GM23248 (cell line): ENCODE data around the gene LIMA1. TPM values are rescaled to one million over a fixed set of nuclear protein-coding genes. Genes with fewer than 3 reads are reported as not detected.
"Not testable (repeated sequence)": the region's sequence is repeated elsewhere in the genome, so short reads cannot be mapped to it uniquely, and the experiment has no call there.

ENCODE experiments used
- DNase-seq: peaks from one replicate; pipeline ENCODE4 v3.0.0-alpha.2; 2015
- H2AFZ ChIP-seq: fragments of 200-600 bp; sonication (generic); 2 replicates; pipeline ENCODE4 v1.6.1; 2016; ENCODE audit warnings: antibody characterized with exemption
- H3F3A ChIP-seq: fragments of 200-600 bp; sonication (generic); 2 replicates; pipeline ENCODE4 v1.6.1; 2016; ENCODE audit warnings: mild to moderate bottlenecking, antibody characterized with exemption, mixed run types; ENCODE audit not compliant: insufficient read depth
- H3K27ac ChIP-seq: fragments of 200-600 bp; sonication (generic); 2 replicates; pipeline ENCODE4 v1.5.1; 2016; ENCODE audit warnings: mild to moderate bottlenecking
- H3K27me3 ChIP-seq: fragments of 200-600 bp; sonication (generic); replicated peaks from 2 replicates; pipeline ENCODE4 v1.6.1; 2016; ENCODE audit warnings: mild to moderate bottlenecking; ENCODE audit not compliant: insufficient read depth
- H3K36me3 ChIP-seq: fragments of 200-600 bp; sonication (generic); 2 replicates; pipeline ENCODE4 v1.6.1; 2016; ENCODE audit warnings: low read depth, mild to moderate bottlenecking
- H3K4me1 ChIP-seq: fragments of 200-600 bp; sonication (generic); 2 replicates; pipeline ENCODE4 v1.6.1; 2016; ENCODE audit warnings: mild to moderate bottlenecking; ENCODE audit not compliant: insufficient read depth
- H3K4me2 ChIP-seq: fragments of 200-600 bp; sonication (generic); one replicate; pipeline ENCODE4 v1.6.1; 2016; ENCODE audit warnings: mild to moderate bottlenecking; ENCODE audit not compliant: unreplicated experiment
- H3K4me3 ChIP-seq: fragments of 200-600 bp; sonication (generic); 2 replicates; pipeline ENCODE4 v1.5.1; 2016; ENCODE audit warnings: mild to moderate bottlenecking
- H3K79me2 ChIP-seq: fragments of 200-600 bp; sonication (generic); 2 replicates; pipeline ENCODE4 v1.6.1; 2016; ENCODE audit warnings: mild to moderate bottlenecking; ENCODE audit not compliant: insufficient read depth
- H3K9ac ChIP-seq: fragments of 200-600 bp; sonication (generic); 2 replicates; pipeline ENCODE4 v1.6.1; 2016; ENCODE audit warnings: mild to moderate bottlenecking
- H3K9me2 ChIP-seq: fragments of 200-600 bp; sonication (generic); 2 replicates; pipeline ENCODE4 v1.6.1; 2016; ENCODE audit warnings: mixed run types, mild to moderate bottlenecking, moderate library complexity; ENCODE audit not compliant: insufficient read depth
- H3K9me3 ChIP-seq: fragments of 200-600 bp; sonication (generic); one replicate; pipeline ENCODE4 v1.6.1; 2017; ENCODE audit warnings: low read depth
- H4K20me1 ChIP-seq: fragments of 200-600 bp; sonication (generic); 2 replicates; pipeline ENCODE4 v1.6.0; 2016; ENCODE audit not compliant: insufficient read depth
- EZH2 ChIP-seq: fragments of 200-600 bp; sonication (generic); IDR thresholded peaks from 2 replicates; pipeline ENCODE4 v1.6.1; 2018; ENCODE audit warnings: antibody characterized with exemption, mild to moderate bottlenecking; ENCODE audit not compliant: insufficient read depth, poor library complexity, severe bottlenecking
- EZH2phosphoT487 ChIP-seq: fragments of 200-600 bp; sonication (generic); IDR thresholded peaks from 2 replicates; pipeline ENCODE4 v1.6.1; 2018; ENCODE audit warnings: antibody characterized with exemption, moderate library complexity, mild to moderate bottlenecking, low read depth; ENCODE audit not compliant: insufficient read depth
- WGBS, 2 experiments: methylation state at CpG; one replicate each; pipeline ENCODE4 v1.1.6; 2015 to 2017; ENCODE audit warnings: low lambda C conversion rate in 2 of 2, low coverage in 1 of 2; ENCODE audit errors: missing lambda C conversion rate in 2 of 2; 5-methylcytosine and 5-hydroxymethylcytosine counted together
- in situ Hi-C: fragments of 300-500 bp; cut with MboI; formaldehyde crosslinking; loops from 2 replicates; pipeline ENCODE4 v1.15.0; 2020
- polyA plus RNA-seq: library from polyadenylated mRNA; unstranded; fragments of >200 nt; fragmentation: Nextera tagmentation; extraction: Ambion mirVana; gene quantifications from 2 replicates; pipeline ENCODE4 v1.2.1, GENCODE V29; 2016
- total RNA-seq: library from RNA; depleted of rRNA; stranded (reverse); fragments of >200 nt; shearing (Covaris generic); gene quantifications from 2 replicates; pipeline ENCODE4 v1.2.3, GENCODE V29; 2014

LIMA1 gene
- total and polyA plus RNA-seq, 2 experiments from 2014 or later: 180 to 256 TPM

DNA sequence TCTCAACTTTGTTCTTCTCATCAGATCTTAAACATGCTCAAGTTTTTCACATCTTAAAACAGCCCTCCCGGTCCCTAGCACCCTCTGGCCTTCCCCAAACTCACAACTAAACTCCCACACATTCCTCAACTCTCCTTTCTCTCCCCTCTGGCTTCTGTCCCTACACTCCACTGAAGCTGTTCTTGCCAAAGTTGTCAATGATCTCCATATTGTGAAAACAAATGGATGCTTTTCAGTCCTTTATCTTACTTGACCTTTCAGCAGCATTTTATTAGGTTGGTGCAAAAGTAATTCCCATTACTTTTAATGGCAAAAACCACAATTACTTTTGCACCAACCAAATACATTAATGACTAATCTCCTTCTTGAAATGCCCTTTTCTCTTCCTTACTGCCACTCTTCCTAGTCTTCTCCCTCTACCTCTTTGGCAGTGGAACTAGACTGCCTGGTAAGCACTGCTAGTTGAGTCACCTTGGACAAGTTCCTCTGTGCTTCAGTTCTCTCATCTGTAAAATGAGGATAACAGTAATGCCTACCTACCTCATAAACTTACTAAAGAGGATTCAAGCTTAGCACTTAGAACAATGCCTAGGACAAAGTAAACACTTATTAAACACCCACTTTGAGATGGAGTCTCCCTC is 132.2 kb downstream of the LIMA1 start:
- peaks cover 16% of the 10 kb centered on the region; the same call in 1 of the 2 replicates for H3F3A ChIP-seq
- H3K27ac ChIP-seq: no peak overlapping the region
- TF ChIP-seq EZH2phosphoT487: no peak
- no peak for TF ChIP-seq EZH2
- 91 to 95% methylated on average over 1 of the region's 1 CpG for WGBS, 2 experiments
- no peak overlapping the region for H3K9ac ChIP-seq
- no peak overlapping the region for H3K4me2 ChIP-seq
- no peak overlapping the region for H2AFZ ChIP-seq
- no peaks in the 10 kb centered on the region for H3K36me3 ChIP-seq
- H3K4me1 ChIP-seq: peaks cover 9% of the 10 kb centered on the region
- H3K27me3 ChIP-seq: no peaks in the 10 kb centered on the region
- H4K20me1 ChIP-seq: peaks cover 3% of the 10 kb centered on the region; the same call in 1 of the 2 replicates
- DNase-seq: peak; percentile 52
- no peaks in the 10 kb centered on the region for H3K9me2 ChIP-seq
- in situ Hi-C loops: no loop called here
- H3K9me3 ChIP-seq: no peaks in the 10 kb centered on the region
- peaks cover 98% of the 10 kb centered on the region for H3K79me2 ChIP-seq
- no peak overlapping the region for H3K4me3 ChIP-seq

DNA sequence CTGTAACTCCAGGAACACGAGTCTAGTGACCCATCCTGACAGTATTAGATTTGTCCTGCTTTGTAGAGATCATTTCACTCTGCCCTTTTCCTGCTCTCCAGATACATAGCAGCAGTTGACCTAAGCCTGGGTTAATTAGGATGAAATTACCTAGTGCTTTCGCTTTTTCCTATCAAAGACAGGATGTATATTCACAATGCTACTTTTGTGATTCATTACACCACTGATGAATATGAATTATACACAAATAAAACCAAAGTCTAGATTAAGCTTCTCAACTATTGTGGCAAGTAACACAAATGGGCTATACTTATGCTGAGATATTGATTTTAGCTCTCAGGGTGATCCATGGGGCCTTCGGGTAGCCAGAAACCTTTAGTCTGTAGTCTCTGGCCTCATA is 134.0 kb downstream of the LIMA1 start:
- TF ChIP-seq EZH2 (no peak), EZH2phosphoT487 (no peak)
- DNase-seq: no peak
- H3K27me3 ChIP-seq: no peaks in the 10 kb centered on the region
- peaks cover 3% of the 10 kb centered on the region; the same call in 1 of the 2 replicates for H4K20me1 ChIP-seq
- no peaks in the 10 kb centered on the region for H3K9me2 ChIP-seq
- H3K27ac ChIP-seq: no peak overlapping the region
- no peak overlapping the region for H3K9ac ChIP-seq
- no peak overlapping the region for H3K4me2 ChIP-seq
- 74 to 80% methylated on average over 3 of the region's 3 CpGs for WGBS, 2 experiments
- peaks cover 9% of the 10 kb centered on the region for H3K4me1 ChIP-seq
- H3F3A ChIP-seq: peaks cover 13% of the 10 kb centered on the region; the same call in 1 of the 2 replicates
- no peaks in the 10 kb centered on the region for H3K9me3 ChIP-seq
- H3K79me2 ChIP-seq: peaks cover 98% of the 10 kb centered on the region
- H2AFZ ChIP-seq: no peak overlapping the region
- in situ Hi-C loops: no loop called here
- H3K4me3 ChIP-seq: no peak overlapping the region
- no peaks in the 10 kb centered on the region for H3K36me3 ChIP-seq

DNA sequence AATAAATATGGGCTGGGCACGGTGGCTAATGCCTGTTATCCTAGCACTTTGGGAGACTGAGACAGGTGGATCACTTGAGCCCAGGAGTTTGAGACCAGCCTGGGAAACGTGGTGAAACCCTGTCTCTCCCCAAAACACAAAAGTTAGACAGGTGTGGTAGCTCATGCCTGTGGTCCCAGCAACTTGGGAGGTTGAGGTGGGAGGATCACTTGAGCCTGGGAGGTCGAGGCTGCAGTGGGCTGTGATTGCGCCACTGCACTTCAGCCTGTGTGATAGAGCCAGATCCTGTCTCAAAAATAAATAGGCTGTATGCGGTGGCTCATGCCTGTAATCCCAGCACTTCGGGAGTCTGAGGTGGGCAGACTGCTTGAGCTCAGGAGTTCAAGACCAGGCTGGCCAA is 135.3 kb downstream of the LIMA1 start:
- H3K9ac ChIP-seq, H3K27me3 ChIP-seq, H3K4me3 ChIP-seq, H3K27ac ChIP-seq, H3K4me1 ChIP-seq, H4K20me1 ChIP-seq, DNase-seq, H3K36me3 ChIP-seq, H3K9me2 ChIP-seq, in situ Hi-C loops, H3K9me3 ChIP-seq, H2AFZ ChIP-seq, H3K4me2 ChIP-seq: not testable (repeated sequence)
- 100% methylated on average over 6 of the region's 6 CpGs for WGBS, 2 experiments
- Histone ChIP-seq H3K79me2 (peaks cover 98% of the 10 kb centered on the region), H3F3A (peaks cover 13% of the 10 kb centered on the region; the same call in 1 of the 2 replicates)

DNA sequence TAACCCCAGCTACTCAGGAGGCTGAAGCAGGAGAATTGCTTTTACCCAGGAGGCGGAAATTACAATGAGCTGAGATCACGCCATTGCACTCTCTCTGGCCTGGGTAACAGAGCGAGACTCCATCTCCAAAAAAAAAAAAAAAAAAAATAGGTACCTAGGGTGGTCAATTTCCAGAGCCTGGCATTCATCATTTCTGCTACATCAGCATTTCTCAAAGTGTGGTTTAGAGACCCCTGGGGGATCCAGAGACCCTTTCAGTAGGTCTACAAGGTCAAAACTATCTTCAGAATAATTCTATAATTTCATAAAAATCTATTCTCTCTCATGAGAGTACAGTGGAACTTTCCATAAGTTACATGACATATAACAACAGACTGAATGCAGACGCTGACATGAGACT is 136.0 kb downstream of the LIMA1 start:
- 95 to 99% methylated on average over 4 of the region's 4 CpGs for WGBS, 2 experiments
- H3F3A ChIP-seq: peaks cover 13% of the 10 kb centered on the region; the same call in 1 of the 2 replicates
- H2AFZ ChIP-seq: no peak overlapping the region
- in situ Hi-C loops: no loop called here
- DNase-seq: no peak
- H3K4me1 ChIP-seq: peaks cover 9% of the 10 kb centered on the region
- H3K36me3 ChIP-seq: peaks cover 6% of the 10 kb centered on the region; the same call in 1 of the 2 replicates
- H3K9me2 ChIP-seq: no peaks in the 10 kb centered on the region
- H4K20me1 ChIP-seq: peaks cover 8% of the 10 kb centered on the region; the same call in 1 of the 2 replicates
- H3K4me2 ChIP-seq: no peak overlapping the region
- no peaks in the 10 kb centered on the region for H3K27me3 ChIP-seq
- TF ChIP-seq EZH2: no peak
- no peak for TF ChIP-seq EZH2phosphoT487
- H3K79me2 ChIP-seq: peaks cover 97% of the 10 kb centered on the region
- H3K4me3 ChIP-seq: no peak overlapping the region
- no peak overlapping the region for H3K27ac ChIP-seq
- H3K9me3 ChIP-seq: no peaks in the 10 kb centered on the region
- H3K9ac ChIP-seq: no peak overlapping the region
